Measurements from ENCODE around the gene XAF1. TPM values are rescaled to one million over a fixed set of nuclear protein-coding genes. Genes with fewer than 3 reads are reported as not detected.

XAF1 gene
- polyA plus RNA-seq, 3 donors: 28.4 to 45.9 (median 31.9) TPM

DNA sequence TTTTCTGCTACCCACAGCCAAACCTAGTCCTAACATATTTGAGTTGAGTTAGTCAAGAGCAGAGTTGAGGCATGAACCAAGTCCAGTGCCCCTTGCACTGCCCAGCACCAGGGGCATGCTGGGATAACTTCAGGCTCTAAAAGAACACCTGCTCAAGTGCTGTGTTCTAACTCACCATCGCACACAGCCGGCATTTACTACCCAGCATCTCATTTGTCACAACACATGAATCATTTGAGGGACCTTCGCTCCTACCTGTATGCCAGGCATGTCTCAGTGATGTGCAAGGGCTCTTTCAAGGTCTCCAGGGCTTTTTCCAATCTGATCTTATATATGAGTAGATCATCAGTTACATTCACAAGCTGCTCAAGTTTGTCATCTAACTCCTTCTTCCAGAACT, 63.1 kb downstream of the XAF1 start:
- H4K20me1 ChIP-seq (ENCODE audit: insufficient read depth, low read length): no peaks in the 10 kb centered on the region
- 90% methylated on average over 2 of the region's 3 CpGs for WGBS (ENCODE audit: insufficient coverage)
- TF ChIP-seq, protein P1, sequence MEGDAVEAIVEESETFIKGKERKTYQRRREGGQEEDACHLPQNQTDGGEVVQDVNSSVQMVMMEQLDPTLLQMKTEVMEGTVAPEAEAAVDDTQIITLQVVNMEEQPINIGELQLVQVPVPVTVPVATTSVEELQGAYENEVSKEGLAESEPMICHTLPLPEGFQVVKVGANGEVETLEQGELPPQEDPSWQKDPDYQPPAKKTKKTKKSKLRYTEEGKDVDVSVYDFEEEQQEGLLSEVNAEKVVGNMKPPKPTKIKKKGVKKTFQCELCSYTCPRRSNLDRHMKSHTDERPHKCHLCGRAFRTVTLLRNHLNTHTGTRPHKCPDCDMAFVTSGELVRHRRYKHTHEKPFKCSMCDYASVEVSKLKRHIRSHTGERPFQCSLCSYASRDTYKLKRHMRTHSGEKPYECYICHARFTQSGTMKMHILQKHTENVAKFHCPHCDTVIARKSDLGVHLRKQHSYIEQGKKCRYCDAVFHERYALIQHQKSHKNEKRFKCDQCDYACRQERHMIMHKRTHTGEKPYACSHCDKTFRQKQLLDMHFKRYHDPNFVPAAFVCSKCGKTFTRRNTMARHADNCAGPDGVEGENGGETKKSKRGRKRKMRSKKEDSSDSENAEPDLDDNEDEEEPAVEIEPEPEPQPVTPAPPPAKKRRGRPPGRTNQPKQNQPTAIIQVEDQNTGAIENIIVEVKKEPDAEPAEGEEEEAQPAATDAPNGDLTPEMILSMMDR (IDR thresholded peaks at IDR 0.05): no peak
- no peak overlapping the region for H3K9ac ChIP-seq (ENCODE audit: insufficient read depth, low read length, poor library complexity, severe bottlenecking)
- Mint-ChIP-seq H3K4me3 (no peak overlapping the region), H3K4me1 (no peaks in the 10 kb centered on the region), H3K27ac (no peak overlapping the region), H3K9me3 (peaks cover 0 to 6% (median 3%) of the 10 kb centered on the region in 7 donors), H3K27me3 (ENCODE audit: low read depth in 3 of 3) (peaks cover 3 to 7% (median 4%) of the 10 kb centered on the region in 3 donors), H3K36me3 (no peaks in the 10 kb centered on the region)
- H3K4me1 ChIP-seq (ENCODE audit: control insufficient read depth in 1 of 2, insufficient read depth in 2 of 2, low read length in 2 of 2): no peaks in the 10 kb centered on the region
- intact Hi-C loops (cut with micrococcal nuclease): no loop called here
- no peak overlapping the region for H3K4me3 ChIP-seq (replicated peaks in 1 of 3; ENCODE audit: low read depth in 2 of 3, low read length in 3 of 3)
- H3K27ac ChIP-seq (ENCODE audit: low read depth in 1 of 2, low read length in 2 of 2): no peak overlapping the region
- H3K79me2 ChIP-seq (ENCODE audit: insufficient read depth, low read length): no peaks in the 10 kb centered on the region
- H3K9me3 ChIP-seq (replicated peaks in 1 of 2; ENCODE audit: control insufficient read depth in 1 of 2, insufficient read depth in 1 of 2, low read length in 2 of 2): no peaks in the 10 kb centered on the region
- no peak for DNase-seq
- no peaks in the 10 kb centered on the region for H3K27me3 ChIP-seq (ENCODE audit: control insufficient read depth in 2 of 2, insufficient read depth in 2 of 2, low read length in 2 of 2)
- H2AFZ ChIP-seq (ENCODE audit: insufficient read depth, low read depth, low read length, poor library complexity, severe bottlenecking): no peak overlapping the region
- H3K4me2 ChIP-seq (replicated peaks; ENCODE audit: extremely low read depth, low read length, poor library complexity, severe bottlenecking): no peak overlapping the region
- H3K36me3 ChIP-seq (replicated peaks in 1 of 2; ENCODE audit: control insufficient read depth in 1 of 2, insufficient read depth in 2 of 2, low read length in 2 of 2): no peaks in the 10 kb centered on the region

DNA sequence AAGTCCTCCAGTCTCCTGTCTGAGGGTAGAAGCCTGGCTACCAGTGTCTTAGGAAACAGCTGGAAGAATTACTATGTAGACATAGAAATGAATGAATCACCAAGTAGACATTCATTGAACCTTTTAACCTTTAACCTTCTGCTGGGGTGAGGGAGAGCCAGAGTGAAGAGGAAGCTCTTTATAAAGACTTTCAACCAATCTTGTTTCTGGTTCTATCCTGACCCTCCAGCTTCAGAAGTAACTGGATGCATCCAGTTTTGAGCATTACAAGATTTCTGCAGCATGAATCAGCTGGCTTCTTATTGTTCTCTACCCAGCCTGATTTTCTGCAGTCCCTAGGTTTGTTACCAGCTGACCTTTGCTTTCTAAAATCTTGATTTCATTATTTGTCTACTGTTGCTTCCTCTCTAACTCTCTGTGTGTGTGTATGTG, 67.2 kb downstream of the XAF1 start:
- H3K27me3 ChIP-seq (ENCODE audit: control insufficient read depth in 2 of 2, insufficient read depth in 2 of 2, low read length in 2 of 2): no peaks in the 10 kb centered on the region
- Mint-ChIP-seq H3K27ac (no peak overlapping the region), H3K9me3 (peaks cover 0 to 4% (median 0%) of the 10 kb centered on the region in 7 donors), H3K4me3 (no peak overlapping the region), H3K36me3 (no peaks in the 10 kb centered on the region), H3K4me1 (no peaks in the 10 kb centered on the region), H3K27me3 (ENCODE audit: low read depth in 3 of 3) (peaks cover 2 to 4% (median 4%) of the 10 kb centered on the region in 3 donors)
- TF ChIP-seq, protein P1 (IDR thresholded peaks at IDR 0.05): no peak
- no peaks in the 10 kb centered on the region for H3K4me1 ChIP-seq (ENCODE audit: control insufficient read depth in 1 of 2, insufficient read depth in 2 of 2, low read length in 2 of 2)
- H3K4me2 ChIP-seq (replicated peaks; ENCODE audit: extremely low read depth, low read length, poor library complexity, severe bottlenecking): no peak overlapping the region
- intact Hi-C loops (cut with micrococcal nuclease): no loop called here
- no peaks in the 10 kb centered on the region for H3K9me3 ChIP-seq (replicated peaks in 1 of 2; ENCODE audit: control insufficient read depth in 1 of 2, insufficient read depth in 1 of 2, low read length in 2 of 2)
- H2AFZ ChIP-seq (ENCODE audit: insufficient read depth, low read depth, low read length, poor library complexity, severe bottlenecking): no peak overlapping the region
- no peaks in the 10 kb centered on the region for H3K79me2 ChIP-seq (ENCODE audit: insufficient read depth, low read length)
- no peak for DNase-seq
- H3K4me3 ChIP-seq (replicated peaks in 1 of 3; ENCODE audit: low read depth in 2 of 3, low read length in 3 of 3): no peak overlapping the region
- H4K20me1 ChIP-seq (ENCODE audit: insufficient read depth, low read length): no peaks in the 10 kb centered on the region
- no peaks in the 10 kb centered on the region for H3K36me3 ChIP-seq (replicated peaks in 1 of 2; ENCODE audit: control insufficient read depth in 1 of 2, insufficient read depth in 2 of 2, low read length in 2 of 2)
- H3K27ac ChIP-seq (ENCODE audit: low read depth in 1 of 2, low read length in 2 of 2): no peak overlapping the region
- no peak overlapping the region for H3K9ac ChIP-seq (ENCODE audit: insufficient read depth, low read length, poor library complexity, severe bottlenecking)

Small RNAs within 50 kb of the gene (small RNA-seq; reads per million reads assigned to genes)
- not detected for gene AC004706.2 (ENCODE audit: insufficient read length, low read depth)

Other genes with a start within 250 kb of the XAF1 start
- gene PITPNM3, start 199.5 kb upstream of the XAF1 start, polyA plus RNA-seq: under 1 TPM in 1 of 3 donors, not detected in 2; 0.29 TPM
- 1 to 10 TPM; 1.7 to 6.6 (median 3.5) TPM for gene KIAA0753, start 115.3 kb upstream of the XAF1 start, polyA plus RNA-seq
- 100 to 1,000 TPM in 2 of 3 donors, 10 to 100 TPM in 1; 88.8 to 357 (median 319) TPM for gene TXNDC17, start 115.0 kb upstream of the XAF1 start, polyA plus RNA-seq
- gene MED31, start 104.4 kb upstream of the XAF1 start, polyA plus RNA-seq: 10 to 100 TPM in 2 of 3 donors, 1 to 10 TPM in 1; 6.8 to 38.2 (median 33.6) TPM
- 1 to 10 TPM in 2 of 3 donors, under 1 TPM in 1; 0.51 to 1.8 (median 1.2) TPM for gene C17orf100, start 104.3 kb upstream of the XAF1 start, polyA plus RNA-seq
- gene SLC13A5, start 42.7 kb upstream of the XAF1 start, polyA plus RNA-seq: not detected
- gene FBXO39, start 20.2 kb downstream of the XAF1 start, polyA plus RNA-seq: under 1 TPM in 1 of 3 donors, not detected in 2; 0.12 TPM
- not detected for gene TEKT1, start 75.7 kb downstream of the XAF1 start, polyA plus RNA-seq
- 1 to 10 TPM in 1 of 3 donors, under 1 TPM in 1, not detected in 1; 0.29 to 1.2 TPM for gene ALOX12, start 240.0 kb downstream of the XAF1 start, polyA plus RNA-seq

Data from CD14-positive monocyte (primary cell).